NOMO-1 treated with dmso at 0.1 percent for 144 hours (cell line): ENCODE results near the gene ENO3.

ENCODE experiments used
- DNase-seq: peaks from one replicate; lab custom pipeline; 2025; ENCODE audit not compliant: unreplicated experiment; lab: John Stamatoyannopoulos, UW

Gene ENO3

GRCh38 chr17:5003214-5003867, 52.4 kb downstream of the ENO3 start:
- no peak for DNase-seq
